ENCODE results near the gene SENP1.

GRCh38 chr12:48030173-48030650 is 75.7 kb downstream of the SENP1 start:
- TF ChIP-seq POLR2AphosphoS5 (IDR thresholded peaks at IDR 0.05; ENCODE audit: borderline replicate concordance, low read depth, low read length), result no peak
- no peak for TF ChIP-seq EZH2 (IDR thresholded peaks at IDR 0.05)
- TF ChIP-seq FOXP2 (optimal IDR thresholded peaks at IDR 0.05; ENCODE audit: control extremely low read depth, extremely low read length, insufficient read depth), result no peak

Data from SK-N-MC (cell line).